ENCODE measurements around the gene ATRX. TPM values are rescaled to one million over a fixed set of nuclear protein-coding genes. Genes with fewer than 3 reads are reported as not detected.

The ATRX gene
- total RNA-seq, 1 experiment from 2014 or later, result 93.3 TPM

DNA sequence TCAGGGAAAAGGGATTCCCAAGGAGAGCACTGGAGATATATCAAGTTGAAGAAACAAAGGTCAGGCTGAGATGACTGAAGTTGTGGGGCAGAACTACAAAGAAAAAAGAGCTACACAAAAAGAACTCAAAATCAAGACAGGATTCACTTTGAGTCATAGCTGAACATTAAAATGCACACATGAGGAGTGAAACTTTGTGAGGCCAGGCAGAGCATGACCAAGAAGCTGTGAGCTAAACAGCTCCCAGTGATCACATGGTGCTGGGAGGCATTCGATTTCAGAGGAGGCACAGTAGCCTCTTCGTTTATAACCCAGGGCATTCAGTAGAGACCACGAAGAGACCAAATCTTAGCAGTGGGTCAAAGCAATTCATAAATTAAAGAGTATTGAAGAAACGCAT, 145.3 kb downstream of the ATRX start:
- H4K20me1 ChIP-seq (ENCODE audit: insufficient read depth), result no peaks in the 10 kb centered on the region; the same call in 1 of the 2 replicates
- H3K9me3 ChIP-seq (ENCODE audit: insufficient read depth, low read depth), result no peaks in the 10 kb centered on the region
- no peaks in the 10 kb centered on the region for H3K79me2 ChIP-seq (ENCODE audit: low read depth)
- H3K27me3 ChIP-seq (ENCODE audit: insufficient read depth, low read depth), result no peaks in the 10 kb centered on the region
- CTCF ChIA-PET, result no interaction called here
- H3K4me2 ChIP-seq, result no peak overlapping the region
- POLR2A ChIA-PET (ENCODE audit: unreplicated experiment), result no interaction called here
- no peak for TF ChIP-seq EZH2 (IDR thresholded peaks at IDR 0.05; ENCODE audit: low read depth)
- TF ChIP-seq, protein P1, sequence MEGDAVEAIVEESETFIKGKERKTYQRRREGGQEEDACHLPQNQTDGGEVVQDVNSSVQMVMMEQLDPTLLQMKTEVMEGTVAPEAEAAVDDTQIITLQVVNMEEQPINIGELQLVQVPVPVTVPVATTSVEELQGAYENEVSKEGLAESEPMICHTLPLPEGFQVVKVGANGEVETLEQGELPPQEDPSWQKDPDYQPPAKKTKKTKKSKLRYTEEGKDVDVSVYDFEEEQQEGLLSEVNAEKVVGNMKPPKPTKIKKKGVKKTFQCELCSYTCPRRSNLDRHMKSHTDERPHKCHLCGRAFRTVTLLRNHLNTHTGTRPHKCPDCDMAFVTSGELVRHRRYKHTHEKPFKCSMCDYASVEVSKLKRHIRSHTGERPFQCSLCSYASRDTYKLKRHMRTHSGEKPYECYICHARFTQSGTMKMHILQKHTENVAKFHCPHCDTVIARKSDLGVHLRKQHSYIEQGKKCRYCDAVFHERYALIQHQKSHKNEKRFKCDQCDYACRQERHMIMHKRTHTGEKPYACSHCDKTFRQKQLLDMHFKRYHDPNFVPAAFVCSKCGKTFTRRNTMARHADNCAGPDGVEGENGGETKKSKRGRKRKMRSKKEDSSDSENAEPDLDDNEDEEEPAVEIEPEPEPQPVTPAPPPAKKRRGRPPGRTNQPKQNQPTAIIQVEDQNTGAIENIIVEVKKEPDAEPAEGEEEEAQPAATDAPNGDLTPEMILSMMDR (conservative IDR thresholded peaks at IDR 0.05), result no peak
- BruUV-seq (replicated peaks), result no TSS peak
- no peak for DNase-seq
- no peaks in the 10 kb centered on the region for H3K4me1 ChIP-seq (replicated peaks; ENCODE audit: insufficient read depth)
- no peak overlapping the region for H2AFZ ChIP-seq
- H3K4me3 ChIP-seq, result no peak overlapping the region
- no peak overlapping the region for H3K27ac ChIP-seq
- H3F3A ChIP-seq (ENCODE audit: insufficient read depth, low read depth), result no peaks in the 10 kb centered on the region
- H3K9me2 ChIP-seq (ENCODE audit: insufficient read depth), result no peaks in the 10 kb centered on the region
- peaks cover 6% of the 10 kb centered on the region; the same call in 1 of the 2 replicates for H3K36me3 ChIP-seq (ENCODE audit: low read depth)
- intact Hi-C loops (cut with micrococcal nuclease; ENCODE audit: unreplicated experiment), result no loop called here

DNA sequence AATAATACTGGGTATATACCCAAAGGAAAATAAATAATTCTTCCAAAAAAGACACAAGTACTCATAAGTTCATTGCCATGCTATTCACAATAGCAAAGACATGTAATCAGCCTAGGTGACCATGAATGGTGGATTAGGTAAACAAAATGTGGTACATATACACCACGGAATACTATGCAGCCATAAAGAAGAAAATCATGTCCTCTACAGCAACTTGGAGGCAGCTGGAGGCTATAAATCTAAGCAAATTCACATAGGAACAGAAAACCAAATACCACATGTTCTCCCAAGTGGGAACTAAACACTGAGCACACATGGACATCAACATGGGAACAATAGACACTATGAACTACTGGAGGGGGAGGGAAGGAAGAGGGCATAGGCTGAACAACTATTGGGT, 146.2 kb downstream of the ATRX start:
- no peak for DNase-seq
- Histone ChIP-seq H3K4me3 (no peak overlapping the region), H2AFZ (no peak overlapping the region), H3K27ac (no peak overlapping the region), H3K79me2 (ENCODE audit: low read depth) (no peaks in the 10 kb centered on the region), H4K20me1 (ENCODE audit: insufficient read depth) (no peaks in the 10 kb centered on the region; the same call in 1 of the 2 replicates), H3K4me2 (no peak overlapping the region), H3K27me3 (ENCODE audit: insufficient read depth, low read depth) (no peaks in the 10 kb centered on the region), H3K9me3 (ENCODE audit: insufficient read depth, low read depth) (no peaks in the 10 kb centered on the region), H3F3A (ENCODE audit: insufficient read depth, low read depth) (no peaks in the 10 kb centered on the region), H3K4me1 (replicated peaks; ENCODE audit: insufficient read depth) (no peaks in the 10 kb centered on the region), H3K9me2 (ENCODE audit: insufficient read depth) (no peaks in the 10 kb centered on the region), H3K36me3 (ENCODE audit: low read depth) (no peaks in the 10 kb centered on the region)
- TF ChIP-seq EZH2 (IDR thresholded peaks at IDR 0.05; ENCODE audit: low read depth), result no peak
- TF ChIP-seq, protein P1 (conservative IDR thresholded peaks at IDR 0.05), result no peak
- ChIA-PET CTCF (no interaction called here), POLR2A (ENCODE audit: unreplicated experiment) (no interaction called here)
- intact Hi-C loops (cut with micrococcal nuclease; ENCODE audit: unreplicated experiment), result no loop called here
- BruUV-seq (replicated peaks), result no TSS peak

DNA sequence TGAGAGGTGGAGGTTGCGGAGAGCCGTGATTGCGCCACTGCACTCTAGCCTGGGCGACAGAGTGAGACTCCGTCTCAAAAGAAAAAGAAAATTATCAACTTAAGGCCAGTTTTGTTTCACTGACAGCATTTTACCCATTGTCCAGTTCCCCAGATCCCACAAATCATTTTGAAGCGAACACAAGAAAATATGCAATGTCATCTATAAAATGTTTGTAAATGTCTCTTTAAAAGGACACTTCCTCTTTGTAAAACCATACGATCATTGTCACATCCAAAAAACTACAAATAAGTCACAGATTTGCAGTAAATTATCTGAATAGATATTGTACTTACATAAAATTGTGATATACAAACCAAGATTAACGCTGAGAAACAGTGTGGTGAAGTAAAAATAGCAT, 147.6 kb downstream of the ATRX start:
- no peak overlapping the region for H3K4me2 ChIP-seq
- H3K9me3 ChIP-seq (ENCODE audit: insufficient read depth, low read depth), result no peaks in the 10 kb centered on the region
- H3K36me3 ChIP-seq (ENCODE audit: low read depth), result no peaks in the 10 kb centered on the region
- no TSS peak for BruUV-seq (replicated peaks)
- no peak overlapping the region for H3K4me3 ChIP-seq
- no peaks in the 10 kb centered on the region for H3F3A ChIP-seq (ENCODE audit: insufficient read depth, low read depth)
- no peak for DNase-seq
- no peaks in the 10 kb centered on the region for H3K79me2 ChIP-seq (ENCODE audit: low read depth)
- H3K9me2 ChIP-seq (ENCODE audit: insufficient read depth), result no peaks in the 10 kb centered on the region
- no peak overlapping the region for H2AFZ ChIP-seq
- H3K27ac ChIP-seq, result no peak overlapping the region
- H4K20me1 ChIP-seq (ENCODE audit: insufficient read depth), result no peaks in the 10 kb centered on the region; the same call in 1 of the 2 replicates
- no peaks in the 10 kb centered on the region for H3K27me3 ChIP-seq (ENCODE audit: insufficient read depth, low read depth)
- POLR2A ChIA-PET (ENCODE audit: unreplicated experiment), result no interaction called here
- no peaks in the 10 kb centered on the region for H3K4me1 ChIP-seq (replicated peaks; ENCODE audit: insufficient read depth)
- intact Hi-C loops (cut with micrococcal nuclease; ENCODE audit: unreplicated experiment), result no loop called here
- CTCF ChIA-PET, result no interaction called here
- TF ChIP-seq, protein P1 (conservative IDR thresholded peaks at IDR 0.05), result no peak
- no peak for TF ChIP-seq EZH2 (IDR thresholded peaks at IDR 0.05; ENCODE audit: low read depth)
